HepG2 (cell line): ENCODE results near the gene TP53BP2. TPM values are rescaled to one million over a fixed set of nuclear protein-coding genes. Genes with fewer than 3 reads are reported as not detected.

Source experiments
- ATAC-seq: fragments of 200-7000 bp; cut with Tn5 transposase; 3 replicates; pipeline ENCODE4 v1.9.1; 2020; ENCODE audit warnings: mild to moderate bottlenecking, moderate library complexity
- BruUV-seq: library from RNA; stranded (reverse); fragments of 400-500 nt; replicated peaks from 2 replicates; lab custom pipeline; 2021; lab: Mats Ljungman, UMichigan
- CTCF ChIA-PET: fragments of 300-600 bp; formaldehyde crosslinking; extraction: SDS; loops from one replicate; lab custom pipeline; 2021; ENCODE audit warnings: low total read pairs, inconsistent platforms, low intra/inter-chr PET ratio; lab: Yijun Ruan, JAX
- POLR2A ChIA-PET: fragments of 350-600 bp; sonication (Branson Sonifier 250); formaldehyde crosslinking; loops from one replicate; lab custom pipeline; 2020; ENCODE audit warnings: antibody characterized with exemption, inconsistent platforms; lab: Yijun Ruan, JAX
- DNase-seq: peaks from one replicate; pipeline ENCODE4 v3.0.0-alpha.2; 2015; ENCODE audit warnings: low spot score
- FAIRE-seq: peaks from 3 replicates; lab custom pipeline; 2011; peaks lifted over from hg19 to GRCh38; lab: Jason Lieb, UNC
- H2AFZ ChIP-seq: one replicate; pipeline ENCODE4 v1.6.1; 2011; ENCODE audit warnings: low read length, inconsistent platforms
- H3K27ac ChIP-seq: fragments of 300-600 bp; 3 replicates; pipeline ENCODE4 v1.8.0; 2011; ENCODE audit warnings: mixed run types, mild to moderate bottlenecking, mixed read lengths, low read length, inconsistent platforms; ENCODE audit not compliant: insufficient read depth; ENCODE audit errors: extremely low read length
- H3K27me3 ChIP-seq, 2 experiments: fragments of 200-600 bp in 1 of 2; 2 replicates in 1 of 2; 3 replicates in 1 of 2; pipeline versions ENCODE4 v1.6.0 to v1.8.0; 2011; ENCODE audit warnings: low read length in 2 of 2, mild to moderate bottlenecking in 2 of 2, moderate library complexity in 2 of 2, inconsistent platforms in 1 of 2; ENCODE audit not compliant: insufficient read depth in 2 of 2, control insufficient read depth in 1 of 2
- H3K36me3 ChIP-seq, 2 experiments: fragments of 200-600 bp in 1 of 2; replicated peaks in 1 of 2; 2 replicates in 1 of 2; 3 replicates in 1 of 2; pipeline versions ENCODE4 v1.5.1 to v1.8.0; 2011; ENCODE audit warnings: low read length in 2 of 2, inconsistent platforms in 1 of 2; ENCODE audit not compliant: insufficient read depth in 2 of 2, control insufficient read depth in 1 of 2
- H3K4me1 ChIP-seq: 2 replicates; pipeline ENCODE4 v1.5.1; 2012; ENCODE audit warnings: low read length, inconsistent platforms; ENCODE audit not compliant: insufficient read depth
- H3K4me2 ChIP-seq: 2 replicates; pipeline ENCODE4 v1.6.0; 2011; ENCODE audit warnings: low read depth, low read length, inconsistent platforms
- H3K4me3 ChIP-seq, 3 experiments: fragments of 200-600 bp in 1 of 3; sonication (generic), shearing (Covaris generic) in 1 of 3; replicated peaks in 1 of 3; 2 replicates each; pipeline ENCODE4 v1.5.1; 2011 to 2016; ENCODE audit warnings: low read length in 3 of 3, inconsistent platforms in 2 of 3, low read depth in 2 of 3, mild to moderate bottlenecking in 2 of 3, control low read depth in 1 of 3, mixed read lengths in 1 of 3; ENCODE audit not compliant: insufficient read depth in 1 of 3
- H3K79me2 ChIP-seq: one replicate; pipeline ENCODE4 v1.6.1; 2011; ENCODE audit warnings: low read length, inconsistent platforms; ENCODE audit not compliant: insufficient read depth
- H3K9ac ChIP-seq: 2 replicates; pipeline ENCODE4 v1.6.0; 2011; ENCODE audit warnings: mild to moderate bottlenecking, low read depth, low read length, inconsistent platforms; ENCODE audit not compliant: insufficient read depth
- H3K9me3 ChIP-seq: 2 replicates; pipeline ENCODE4 v1.5.1; 2012; ENCODE audit warnings: mild to moderate bottlenecking, low read length
- H4K20me1 ChIP-seq: 2 replicates; pipeline ENCODE4 v1.6.0; 2011; ENCODE audit warnings: inconsistent platforms, mild to moderate bottlenecking, low read length, moderate library complexity; ENCODE audit not compliant: insufficient read depth
- CREB1 ChIP-seq, 2 experiments: fragments of 450-650 bp in 1 of 2; IDR thresholded peaks; 2 replicates each; pipeline ENCODE4 v1.6.1; 2016 to 2017; ENCODE audit warnings: control low read depth in 1 of 2, mild to moderate bottlenecking in 1 of 2, missing compliant biosample characterization in 1 of 2, missing genetic modification characterization in 1 of 2
- NFYC ChIP-seq: IDR thresholded peaks from 2 replicates; pipeline ENCODE4 v1.6.1; 2016; ENCODE audit warnings: missing genetic modification reagents, missing compliant biosample characterization
- RNF2 ChIP-seq: fragments of 450-650 bp; conservative IDR thresholded peaks from 2 replicates; pipeline ENCODE4 v1.6.1; 2016; ENCODE audit warnings: low read depth
- SP4 ChIP-seq: sonication (generic); formaldehyde crosslinking; IDR thresholded peaks from 2 replicates; pipeline ENCODE4 v1.8.1; 2023; ENCODE audit warnings: mild to moderate bottlenecking, missing genetic modification reagents
- SRSF1 ChIP-seq: fragments of 200-400 bp; formaldehyde crosslinking; optimal IDR thresholded peaks from 2 replicates; pipeline ENCODE3; 2017; ENCODE audit warnings: mild to moderate bottlenecking, low read depth, low read length, moderate library complexity
- ZBTB40 ChIP-seq, 2 experiments: fragments of 450-650 bp in 1 of 2; sonication (generic) in 1 of 2; formaldehyde crosslinking in 1 of 2; IDR thresholded peaks; 2 replicates each; pipeline versions ENCODE4 v1.6.1 to v1.8.0; 2016 to 2022; ENCODE audit warnings: antibody characterized with exemption in 1 of 2, mild to moderate bottlenecking in 1 of 2, missing genetic modification reagents in 1 of 2
- ZNF652 ChIP-seq: IDR thresholded peaks from 2 replicates; pipeline ENCODE4 v1.6.1; 2016; ENCODE audit warnings: low read depth, borderline replicate concordance
- ZNF7 ChIP-seq: IDR thresholded peaks from 2 replicates; pipeline ENCODE4 v1.6.1; 2016; ENCODE audit warnings: missing biosample characterization, missing genetic modification reagents
- ZNF841 ChIP-seq: sonication (generic); formaldehyde crosslinking; IDR thresholded peaks from 2 replicates; pipeline ENCODE4 v1.8.1; 2023; ENCODE audit warnings: missing genetic modification reagents, borderline replicate concordance
- WGBS: methylation state at CpG from one replicate; pipeline ENCODE4 v1.1.6; 2017; ENCODE audit warnings: low lambda C conversion rate; 5-methylcytosine and 5-hydroxymethylcytosine counted together
- in situ Hi-C: cut with HindIII; loops from 2 replicates; pipeline ENCODE4 v1.10.0; 2017; ENCODE audit warnings: low pct_unique_long_range_greater_than_20kb; ENCODE audit not compliant: extremely low pct_ligation_motif_present
- intact Hi-C: fragments of 100-400 bp; cut with micrococcal nuclease; formaldehyde crosslinking; loops from one replicate; pipeline ENCODE4 v1.10.0; 2022; ENCODE audit not compliant: unreplicated experiment
- polyA plus RNA-seq, 8 experiments: library from polyadenylated mRNA; depleted of rRNA in 3 of 8; stranded (reverse) in 7 of 8; unstranded in 1 of 8; fragments of >200 nt; fragmentation: Illumina TruSeq in 4 of 8; extraction: Trizol in 4 of 8; gene quantifications; 2 replicates each; pipeline versions ENCODE4 v1.2.1 to v1.2.3, GENCODE V29; 2011 to 2016; ENCODE audit warnings: low read depth in 4 of 8, missing spikeins in 1 of 8, mixed read lengths in 1 of 8; ENCODE audit not compliant: insufficient read depth in 1 of 8
- total RNA-seq, 5 experiments: library from RNA; depleted of rRNA; stranded (reverse); fragments of >200 nt; fragmentation: Illumina TruSeq; extraction: Trizol; gene quantifications; 2 replicates each; pipeline ENCODE4 v1.2.3, GENCODE V29; 2016; ENCODE audit warnings: low read depth in 1 of 5

The TP53BP2 gene
- total and polyA plus RNA-seq, 2 of the 13 experiments (the other 11 are each of a cell fraction or from before 2014, with no cell fraction given), result 10.0 to 14.0 TPM

DNA sequence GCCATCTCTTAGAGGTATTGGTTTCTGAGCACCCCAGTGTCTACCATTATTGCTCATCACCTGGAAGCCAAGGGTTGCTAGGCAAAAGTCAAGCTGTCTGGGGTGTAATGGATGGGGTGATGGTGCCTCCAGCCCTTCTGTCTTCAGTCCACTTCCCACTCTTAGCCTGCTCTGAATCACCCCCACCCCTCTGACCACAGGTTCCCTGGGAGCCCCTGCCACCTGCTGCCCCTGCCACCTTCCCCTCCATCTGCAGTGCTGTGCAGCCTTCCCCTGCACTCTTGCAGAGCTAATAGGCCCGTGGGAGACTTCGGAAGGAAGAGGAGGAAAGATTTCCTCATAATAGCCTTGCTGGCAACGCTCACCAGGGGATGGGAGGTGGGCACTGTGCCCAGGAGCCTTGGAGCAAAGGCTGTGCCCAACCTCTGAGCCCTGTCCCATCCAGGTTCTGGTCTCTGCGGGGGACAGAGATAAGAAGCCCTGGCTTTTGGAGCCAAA, 97.9 kb downstream of the TP53BP2 start:
- no peaks in the 10 kb centered on the region for H3K79me2 ChIP-seq
- peaks cover 17% of the 10 kb centered on the region for H3K4me1 ChIP-seq
- POLR2A ChIA-PET, result no interaction called here
- intact Hi-C loops, result loop anchor here (5.0 kb wide), 1 partner anchor 36 kb away; the partner anchor contains the start of gene CAPN2
- no peak for FAIRE-seq
- in situ Hi-C loops, result no loop called here
- no peaks in the 10 kb centered on the region; a peak in 1 of 5 replicates for H3K36me3 ChIP-seq
- H3K9me3 ChIP-seq, result no peaks in the 10 kb centered on the region
- H3K27me3 ChIP-seq, result 0 out of 5 replicates have a peak, but pooled peaks cover 0 to 2% of the 10 kb centered on the region in 2 experiments
- H3K4me3 ChIP-seq, result no peak overlapping the region
- 92% methylated on average over 4 of the region's 4 CpGs for WGBS
- no peak for TF ChIP-seq CREB1 (IDR thresholded peaks at IDR 0.05)
- no peak for TF ChIP-seq CREB1 (CRISPR knock-in tag; IDR thresholded peaks at IDR 0.05)
- no peak for TF ChIP-seq ZNF652 (CRISPR knock-in tag)
- TF ChIP-seq ZNF7 (CRISPR knock-in tag), result no peak
- TF ChIP-seq SRSF1, result no peak
- TF ChIP-seq RNF2, result no peak
- no peak for TF ChIP-seq NFYC (CRISPR knock-in tag)
- no peak for TF ChIP-seq SP4 (CRISPR knock-in tag)
- no peak for TF ChIP-seq ZNF841 (CRISPR knock-in tag)
- CTCF ChIA-PET, result interaction anchor here (3.6 kb wide), 1 partner anchor 49 kb away, joined by 49 read pairs; no protein-coding TSS in a partner anchor
- no peak overlapping the region for H3K27ac ChIP-seq
- no TSS peak for BruUV-seq
- H3K9ac ChIP-seq, result no peak overlapping the region
- H3K4me2 ChIP-seq, result no peak overlapping the region
- ATAC-seq, result no peak
- H4K20me1 ChIP-seq, result no peaks in the 10 kb centered on the region
- no peak overlapping the region for H2AFZ ChIP-seq
- no peak for DNase-seq

- ChIA-PET POLR2A (no interaction called here), CTCF (interaction anchor here (1.1 kb wide), 1 partner anchor 47 kb away, joined by 3 read pairs; no protein-coding TSS in a partner anchor)
- no peak overlapping the region for H2AFZ ChIP-seq
- DNase-seq (no peak), ATAC-seq (no peak), FAIRE-seq (no peak)
- H4K20me1 ChIP-seq, result no peaks in the 10 kb centered on the region
- in situ Hi-C loops (no loop called here), intact Hi-C loops (loop anchor here (5.0 kb wide), 1 partner anchor 33 kb away; the partner anchor contains the start of gene CAPN2)
- WGBS, result 100% methylated on average over 4 of the region's 4 CpGs
- 0 out of 5 replicates have a peak, but pooled peaks cover 0 to 2% of the 10 kb centered on the region in 2 experiments for H3K27me3 ChIP-seq
- H3K9ac ChIP-seq, result no peak overlapping the region
- H3K27ac ChIP-seq, result no peak overlapping the region
- H3K36me3 ChIP-seq, result no peaks in the 10 kb centered on the region; a peak in 1 of 5 replicates
- H3K79me2 ChIP-seq, result no peaks in the 10 kb centered on the region
- no peaks in the 10 kb centered on the region for H3K9me3 ChIP-seq
- H3K4me1 ChIP-seq, result peaks cover 4% of the 10 kb centered on the region
- H3K4me3 ChIP-seq, result no peak overlapping the region
- H3K4me2 ChIP-seq, result no peak overlapping the region
- BruUV-seq, result no TSS peak
- TF ChIP-seq ZBTB40 (IDR thresholded peaks at IDR 0.05), result no peak
- TF ChIP-seq ZBTB40 (CRISPR knock-in tag; IDR thresholded peaks at IDR 0.05), result no peak
Observed at GRCh38 chr1:223745731-223746130, 100.0 kb downstream of the TP53BP2 start.
